Loucy (cell line): Measurements from ENCODE around the gene NDST4.

Experiments used
- CTCF ChIP-seq: fragments of 200-600 bp; sonication (generic); conservative IDR thresholded peaks from 2 replicates; pipeline ENCODE4 v1.5.1; 2014; ENCODE audit warnings: mild to moderate bottlenecking, antibody characterized with exemption, low read length
- EZH2phosphoT487 ChIP-seq: fragments of 200-600 bp; IDR thresholded peaks from 2 replicates; pipeline ENCODE4 v1.6.1; 2018; ENCODE audit warnings: antibody characterized with exemption, mild to moderate bottlenecking, moderate library complexity, borderline replicate concordance

GRCh38 chr4:114807759-114808404, 305.5 kb downstream of the NDST4 start:
- peak; percentile 97 for TF ChIP-seq CTCF
- no peak for TF ChIP-seq EZH2phosphoT487
